Measurements from ENCODE around the gene FAM174B.

- TF ChIP-seq POLR2A (IDR thresholded peaks at IDR 0.05; ENCODE audit: low read length) (no peak), GATA1 (IDR thresholded peaks at IDR 0.05; ENCODE audit: low read depth, low read length) (no peak)
Measured at GRCh38 chr15:92597548-92597947, 58.0 kb downstream of the FAM174B start.
